Coronary artery (tissue), 2 donors: ENCODE results near the gene CGB3.
"Not testable (repeated sequence)": the region's sequence is repeated elsewhere in the genome, so short reads cannot be mapped to it uniquely, and the experiment has no call there.

Experiments
- DNase-seq: peaks from one replicate; pipeline ENCODE4 v3.0.0-alpha.2; 2017; ENCODE audit warnings: low spot score
- H3K27ac ChIP-seq, 2 donors: fragments of 200-600 bp; sonication (generic); one replicate each; pipeline ENCODE4 v1.5.1; 2016 to 2019
- H3K4me3 ChIP-seq: fragments of 200-600 bp; sonication (generic); 2 replicates; pipeline ENCODE4 v1.5.1; 2016; ENCODE audit warnings: mild to moderate bottlenecking, moderate library complexity
- TF ChIP-seq, protein P1 (sequence below): fragments of 200-600 bp; sonication (generic); IDR thresholded peaks from one replicate; pipeline ENCODE4 v1.5.1; 2019; ENCODE audit warnings: antibody characterized with exemption

Gene CGB3

DNA sequence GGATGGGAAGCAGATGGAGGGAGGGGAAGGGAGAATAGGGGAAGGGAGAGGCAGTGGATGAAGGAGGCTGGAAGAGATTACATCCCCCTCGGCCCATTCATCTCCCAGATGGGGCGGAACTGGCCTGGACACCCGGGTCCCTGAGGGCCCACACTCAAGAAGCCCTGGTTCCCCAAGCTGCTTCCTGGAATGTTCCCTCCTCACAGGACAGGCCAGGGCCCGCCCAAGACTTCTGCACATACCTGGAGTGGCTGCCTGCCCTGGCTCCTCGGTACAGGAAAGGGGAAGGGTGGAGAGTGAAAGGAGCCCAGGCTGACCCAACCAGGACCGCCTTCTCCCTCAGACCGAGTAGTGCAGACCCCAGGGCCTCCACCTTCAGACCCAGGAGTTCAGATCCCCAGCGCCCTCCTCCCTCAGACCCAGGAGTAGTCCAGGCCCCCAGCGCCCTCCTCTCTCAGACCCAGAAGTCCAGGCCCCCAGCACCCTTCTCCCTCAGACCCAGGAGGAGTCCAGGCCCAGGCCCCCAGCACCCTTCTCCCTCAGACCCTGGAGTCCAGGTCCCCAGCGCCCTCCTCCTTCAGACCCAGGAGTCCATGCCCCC is 40.0 kb upstream of the CGB3 start:
- Histone ChIP-seq H3K4me3 (no peak overlapping the region), H3K27ac (no peak overlapping the region)

DNA sequence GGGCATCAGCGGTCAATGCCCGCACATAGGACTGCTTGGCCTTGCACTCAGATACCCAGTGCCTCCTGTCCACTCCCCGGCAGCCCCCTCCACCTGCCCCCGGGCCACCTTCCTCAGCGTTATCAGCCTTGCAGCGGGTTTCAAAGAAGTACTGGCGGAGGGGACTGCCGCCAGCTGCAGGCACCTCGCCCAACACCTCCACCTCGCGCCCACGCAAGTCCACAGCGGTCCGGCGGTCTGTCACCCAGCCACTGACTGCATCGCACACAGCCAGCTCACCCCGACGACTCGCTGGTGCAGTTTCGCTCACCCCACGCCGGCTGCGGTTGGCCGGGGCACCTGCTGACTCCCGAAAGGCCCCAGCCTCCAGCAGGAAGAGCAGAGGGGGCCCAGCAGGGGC is 37.3 kb upstream of the CGB3 start:
- TF ChIP-seq, protein P1, sequence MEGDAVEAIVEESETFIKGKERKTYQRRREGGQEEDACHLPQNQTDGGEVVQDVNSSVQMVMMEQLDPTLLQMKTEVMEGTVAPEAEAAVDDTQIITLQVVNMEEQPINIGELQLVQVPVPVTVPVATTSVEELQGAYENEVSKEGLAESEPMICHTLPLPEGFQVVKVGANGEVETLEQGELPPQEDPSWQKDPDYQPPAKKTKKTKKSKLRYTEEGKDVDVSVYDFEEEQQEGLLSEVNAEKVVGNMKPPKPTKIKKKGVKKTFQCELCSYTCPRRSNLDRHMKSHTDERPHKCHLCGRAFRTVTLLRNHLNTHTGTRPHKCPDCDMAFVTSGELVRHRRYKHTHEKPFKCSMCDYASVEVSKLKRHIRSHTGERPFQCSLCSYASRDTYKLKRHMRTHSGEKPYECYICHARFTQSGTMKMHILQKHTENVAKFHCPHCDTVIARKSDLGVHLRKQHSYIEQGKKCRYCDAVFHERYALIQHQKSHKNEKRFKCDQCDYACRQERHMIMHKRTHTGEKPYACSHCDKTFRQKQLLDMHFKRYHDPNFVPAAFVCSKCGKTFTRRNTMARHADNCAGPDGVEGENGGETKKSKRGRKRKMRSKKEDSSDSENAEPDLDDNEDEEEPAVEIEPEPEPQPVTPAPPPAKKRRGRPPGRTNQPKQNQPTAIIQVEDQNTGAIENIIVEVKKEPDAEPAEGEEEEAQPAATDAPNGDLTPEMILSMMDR, result no peak
- H3K4me3 ChIP-seq, result no peak overlapping the region
- no peak overlapping the region for H3K27ac ChIP-seq
- no peak for DNase-seq

More for the DNA sequence above, 40.0 kb upstream of the CGB3 start:
- TF ChIP-seq, protein P1, result no peak
- DNase-seq, result no peak

DNA sequence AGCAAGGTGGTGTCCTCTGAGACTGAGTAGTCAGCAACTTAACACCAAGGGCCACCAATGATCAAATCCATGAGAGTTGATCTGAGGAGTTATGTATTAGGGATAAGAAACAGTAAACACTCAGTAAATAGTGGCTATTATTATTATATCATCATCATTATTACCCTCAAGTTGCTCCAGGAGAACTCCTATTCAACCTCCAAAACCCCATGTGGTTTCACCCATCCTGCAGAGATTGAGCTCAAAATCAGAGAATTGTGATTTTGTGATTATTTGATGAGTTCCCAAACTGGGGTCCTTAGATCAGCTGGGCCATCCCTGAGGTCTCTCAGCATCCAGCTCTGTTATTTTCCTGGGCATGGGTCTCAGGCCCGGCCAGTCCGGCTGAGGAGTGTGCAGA is 36.9 kb upstream of the CGB3 start:
- TF ChIP-seq, protein P1, result no peak
- DNase-seq, result no peak

DNA sequence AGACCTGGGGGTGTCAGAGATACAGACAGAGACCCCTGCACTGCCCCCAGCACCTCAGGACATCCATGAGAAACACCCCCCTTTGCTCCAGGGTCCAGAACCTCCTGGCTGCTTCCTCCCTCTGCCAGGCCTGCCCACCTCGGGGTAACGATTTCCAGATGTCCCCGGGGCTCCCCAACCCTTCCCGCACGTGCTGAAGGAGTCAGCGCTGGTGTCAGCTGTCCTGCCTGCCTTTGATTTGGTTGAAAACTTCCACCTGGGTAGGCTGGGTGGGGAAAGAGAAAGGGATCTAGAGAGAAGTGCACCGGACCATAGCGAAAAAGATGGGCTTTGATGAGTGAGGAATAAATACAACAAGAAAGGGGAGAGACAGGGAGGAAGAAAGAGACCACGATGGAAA is 34.9 kb upstream of the CGB3 start:
- TF ChIP-seq, protein P1, result no peak
- no peak for DNase-seq
- Histone ChIP-seq H3K4me3 (no peak overlapping the region), H3K27ac (no peak overlapping the region)

More for the DNA sequence above, 36.9 kb upstream of the CGB3 start:
- Histone ChIP-seq H3K4me3 (no peak overlapping the region), H3K27ac (no peak overlapping the region)

DNA sequence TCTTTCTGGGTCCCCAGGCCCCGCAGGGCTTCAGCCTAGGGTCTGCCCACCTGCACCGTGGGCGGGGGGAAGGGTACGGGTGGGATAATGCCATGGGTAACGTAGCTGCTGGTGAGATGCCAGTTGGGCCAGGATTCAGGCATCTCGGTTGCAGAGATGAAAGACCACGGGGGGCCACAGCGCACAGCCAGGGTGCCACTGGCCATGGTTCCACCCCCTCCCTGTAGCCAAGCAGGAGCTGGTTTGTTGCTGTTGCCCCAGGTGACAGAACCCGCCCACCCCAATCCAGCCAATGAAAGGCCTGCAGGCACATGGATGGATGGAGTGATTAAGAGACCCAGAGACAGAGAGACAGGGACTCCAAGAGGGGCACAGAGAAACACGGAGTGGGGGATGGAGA is 34.4 kb upstream of the CGB3 start:
- TF ChIP-seq, protein P1, result no peak
- no peak for DNase-seq
- Histone ChIP-seq H3K4me3 (no peak overlapping the region), H3K27ac (no peak overlapping the region)

DNA sequence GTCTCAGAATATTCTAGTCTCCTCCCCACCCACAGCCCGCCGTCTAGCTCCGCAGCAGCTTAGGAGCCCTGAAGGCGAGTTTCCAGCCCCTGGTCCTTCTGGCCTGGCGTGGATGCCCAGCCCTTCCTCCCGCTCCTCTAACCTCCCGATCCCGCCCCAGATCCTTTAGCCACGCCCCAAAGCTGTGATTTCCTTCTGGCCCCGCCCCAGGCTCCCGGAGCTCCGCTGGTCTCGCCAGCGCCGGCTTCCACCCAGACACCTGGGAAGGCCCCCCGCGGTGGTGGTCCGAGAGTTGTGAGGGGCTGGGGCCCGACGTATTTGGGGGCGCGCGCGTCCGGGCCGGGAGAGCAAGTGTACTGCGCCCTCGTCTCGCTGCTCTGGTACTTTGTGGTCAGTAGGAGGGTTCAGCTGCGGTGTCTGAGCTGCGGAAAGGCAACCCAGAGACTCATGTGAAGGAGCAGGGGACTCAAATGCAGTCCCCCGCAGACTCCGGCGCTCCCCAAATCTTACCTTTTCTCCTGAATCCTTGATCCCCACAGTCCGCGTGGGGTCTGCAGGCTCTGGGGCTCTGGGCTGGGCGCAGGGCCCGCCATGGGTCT is 33.6 kb upstream of the CGB3 start, which contains the start of gene CGB7:
Gene CGB7, minus strand, starts transcription at position 114 of the 599 bp plus-strand sequence. CDS start 2,374 bp downstream, outside the sequence.
- TF ChIP-seq, protein P1, result no peak
- H3K27ac ChIP-seq, result no peak within 1 kb of the TSS
- H3K4me3 ChIP-seq, result peak within 1 kb of the TSS; percentile 83
- DNase-seq, result no peak

DNA sequence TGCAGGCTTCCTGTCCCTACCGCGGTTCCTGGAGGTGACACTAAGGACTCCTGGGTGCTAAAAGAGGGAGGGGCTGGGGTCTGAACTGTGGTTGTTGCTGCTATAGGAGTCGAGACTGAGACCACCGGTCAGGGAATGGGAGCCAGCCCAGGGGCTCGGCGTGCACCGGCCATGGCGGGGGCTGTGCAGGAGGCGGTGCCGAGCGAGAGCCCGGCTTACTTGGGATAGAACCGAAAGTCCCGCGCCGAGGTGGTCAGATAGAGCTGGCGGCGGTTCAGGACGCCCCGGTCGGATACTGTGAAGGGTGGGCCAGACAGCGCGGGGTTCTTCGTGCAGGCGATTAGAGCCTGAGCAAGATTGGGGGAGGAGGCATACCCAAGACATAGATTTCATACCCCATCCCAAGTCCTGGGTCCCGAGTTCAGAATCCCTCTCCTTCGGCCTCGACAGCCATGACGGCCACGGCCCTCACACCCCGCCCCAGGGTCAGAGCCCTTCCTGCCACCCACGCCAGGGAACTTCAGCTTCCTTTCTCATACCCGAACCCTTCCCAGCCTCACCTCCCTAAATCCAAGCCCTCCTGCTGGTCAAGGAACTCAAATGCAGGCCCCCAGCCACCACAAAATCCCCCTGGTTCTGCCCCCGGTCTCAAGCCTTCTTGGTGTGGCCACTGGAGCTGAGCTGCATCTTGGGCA is 32.9 kb upstream of the CGB3 start:
- peak overlapping the region; percentile 83 for H3K4me3 ChIP-seq
- H3K27ac ChIP-seq, DNase-seq: not testable (repeated sequence)
